Measurements from ENCODE around the gene ZNF385D.

Gene ZNF385D

DNA sequence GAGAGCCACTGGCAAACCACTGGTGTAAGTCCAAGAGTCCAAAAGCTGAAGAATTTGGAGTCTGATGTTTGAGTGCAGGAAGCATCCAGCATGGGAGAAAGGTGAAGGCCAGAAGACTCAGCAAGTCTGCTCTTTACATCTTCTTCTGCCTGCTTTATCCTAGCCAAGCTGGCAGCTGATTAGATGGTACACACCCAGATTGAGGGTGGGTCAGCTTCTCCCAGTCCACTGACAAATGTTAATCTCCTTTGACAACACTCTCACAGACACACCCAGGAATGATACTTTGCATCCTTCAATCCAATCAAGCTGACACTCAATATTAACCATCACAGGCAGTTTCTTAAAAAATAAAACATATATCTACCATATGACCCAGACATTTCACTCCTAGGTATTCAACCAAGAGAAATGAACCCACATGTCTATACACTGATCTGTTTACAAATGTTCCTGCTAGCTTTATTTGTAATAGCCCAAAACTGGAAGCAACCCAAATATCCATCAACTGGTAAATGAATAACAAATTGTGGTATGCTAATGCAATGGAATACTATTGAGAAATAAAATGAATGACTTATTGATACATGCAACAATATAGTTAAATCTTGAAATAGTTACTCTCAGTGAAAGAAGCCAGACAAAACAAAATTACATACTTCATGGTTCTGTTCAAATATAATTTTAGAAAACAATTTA is 373.8 kb downstream of the ZNF385D start:
- DNase-seq (ENCODE audit: low read depth), result no peak

DNA sequence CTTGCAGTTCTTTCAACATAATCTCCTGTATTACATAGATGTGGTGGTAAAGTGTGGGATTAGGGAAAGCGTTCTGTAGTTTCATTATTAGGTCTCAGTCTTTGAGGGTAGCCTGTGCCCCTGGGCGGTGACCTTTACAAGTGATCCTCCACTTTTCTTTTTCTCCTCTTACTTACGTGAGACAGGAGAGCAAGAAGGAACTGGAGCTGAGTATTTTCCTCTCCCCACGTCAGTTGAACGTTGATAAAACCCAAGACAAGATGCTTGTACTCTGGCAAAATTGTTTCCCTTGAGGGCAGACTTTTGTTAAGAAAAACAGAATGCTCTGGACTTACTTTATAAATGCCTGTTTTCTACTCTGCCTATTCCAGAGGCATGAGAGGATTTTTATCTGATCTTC is 378.7 kb downstream of the ZNF385D start:
- DNase-seq (ENCODE audit: low read depth), result no peak

Measured in fibroblast of gingiva (primary cell).